Lower leg skin (tissue), 4 donors: ENCODE data around the gene APOC4. TPM values are rescaled to one million over a fixed set of nuclear protein-coding genes. Genes with fewer than 3 reads are reported as not detected.

ENCODE experiments used
- DNase-seq, 2 donors: peaks; one replicate each; pipeline ENCODE4 v3.0.0-alpha.2; 2019; ENCODE audit warnings: low spot score in 2 of 2
- H3K4me3 ChIP-seq: fragments of 200-600 bp; sonication (generic); 2 replicates; pipeline ENCODE4 v1.5.1; 2017; ENCODE audit warnings: mild to moderate bottlenecking, low read depth; ENCODE audit not compliant: poor library complexity, severe bottlenecking
- POLR2A ChIP-seq, 2 donors: fragments of 450-650 bp; IDR thresholded peaks; one replicate each; pipeline ENCODE4 v1.6.1; 2016 to 2017; ENCODE audit warnings: antibody characterized with exemption in 2 of 2, mild to moderate bottlenecking in 1 of 2, moderate library complexity in 1 of 2
- WGBS, 2 donors: methylation state at CpG; one replicate each; pipeline ENCODE4 v1.1.5; 2018; 5-methylcytosine and 5-hydroxymethylcytosine counted together
- intact Hi-C: fragments of 100-400 bp; cut with DNase I; formaldehyde crosslinking; loops from one replicate; pipeline ENCODE4 v1.15.0; 2023; ENCODE audit warnings: low total_unique reads
- total RNA-seq, 4 donors: library from RNA; depleted of rRNA; stranded (reverse); fragments of >200 nt; gene quantifications; one replicate each; pipeline ENCODE4 v1.1.0, GENCODE V29; 2016
- TF ChIP-seq, protein P1 (sequence below), 3 donors: fragments of 450-650 bp; IDR thresholded peaks; one replicate each; pipeline ENCODE4 v1.5.1; 2016; ENCODE audit warnings: antibody characterized with exemption in 3 of 3, mild to moderate bottlenecking in 3 of 3, moderate library complexity in 2 of 3

APOC4 gene
- total RNA-seq, 4 donors from 2014 or later = not detected

- DNase-seq = no peak
- no peak overlapping the region for H3K4me3 ChIP-seq
- WGBS, 2 donors = 28 to 29% methylated on average over 5 of the region's 5 CpGs
- no peak for TF ChIP-seq POLR2A (IDR thresholded peaks at IDR 0.05)
- intact Hi-C loops = no loop called here
These were observed 14.3 kb upstream of the APOC4 start for GRCh38 chr19:44927746-44928145.

DNA sequence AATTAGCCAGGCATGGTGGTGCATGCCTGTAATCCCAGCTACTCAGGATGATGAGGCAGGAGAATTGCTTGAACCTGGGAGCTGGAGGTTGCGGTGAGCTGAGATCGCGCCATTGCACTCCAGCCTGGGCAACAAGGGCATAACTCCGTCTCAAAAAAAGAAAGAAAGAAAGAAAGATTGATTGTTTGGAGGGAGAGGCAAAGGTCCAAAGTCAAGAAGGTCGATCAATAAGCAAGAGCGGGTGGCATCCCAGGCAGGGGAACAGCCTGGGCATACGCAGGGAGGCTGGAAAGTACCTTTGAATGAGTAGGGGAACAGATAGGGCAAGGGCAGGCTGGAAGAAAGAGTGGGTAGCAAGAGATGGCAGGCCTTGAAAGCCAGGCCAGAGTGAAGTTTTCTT, 11.9 kb upstream of the APOC4 start:
- intact Hi-C loops = no loop called here
- DNase-seq = no peak
- TF ChIP-seq, protein P1, sequence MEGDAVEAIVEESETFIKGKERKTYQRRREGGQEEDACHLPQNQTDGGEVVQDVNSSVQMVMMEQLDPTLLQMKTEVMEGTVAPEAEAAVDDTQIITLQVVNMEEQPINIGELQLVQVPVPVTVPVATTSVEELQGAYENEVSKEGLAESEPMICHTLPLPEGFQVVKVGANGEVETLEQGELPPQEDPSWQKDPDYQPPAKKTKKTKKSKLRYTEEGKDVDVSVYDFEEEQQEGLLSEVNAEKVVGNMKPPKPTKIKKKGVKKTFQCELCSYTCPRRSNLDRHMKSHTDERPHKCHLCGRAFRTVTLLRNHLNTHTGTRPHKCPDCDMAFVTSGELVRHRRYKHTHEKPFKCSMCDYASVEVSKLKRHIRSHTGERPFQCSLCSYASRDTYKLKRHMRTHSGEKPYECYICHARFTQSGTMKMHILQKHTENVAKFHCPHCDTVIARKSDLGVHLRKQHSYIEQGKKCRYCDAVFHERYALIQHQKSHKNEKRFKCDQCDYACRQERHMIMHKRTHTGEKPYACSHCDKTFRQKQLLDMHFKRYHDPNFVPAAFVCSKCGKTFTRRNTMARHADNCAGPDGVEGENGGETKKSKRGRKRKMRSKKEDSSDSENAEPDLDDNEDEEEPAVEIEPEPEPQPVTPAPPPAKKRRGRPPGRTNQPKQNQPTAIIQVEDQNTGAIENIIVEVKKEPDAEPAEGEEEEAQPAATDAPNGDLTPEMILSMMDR (IDR thresholded peaks at IDR 0.05) = no peak
- no peak for TF ChIP-seq POLR2A (IDR thresholded peaks at IDR 0.05)
- H3K4me3 ChIP-seq = no peak overlapping the region
- WGBS, 2 donors = 87 to 91% methylated on average over 7 of the region's 7 CpGs

DNA sequence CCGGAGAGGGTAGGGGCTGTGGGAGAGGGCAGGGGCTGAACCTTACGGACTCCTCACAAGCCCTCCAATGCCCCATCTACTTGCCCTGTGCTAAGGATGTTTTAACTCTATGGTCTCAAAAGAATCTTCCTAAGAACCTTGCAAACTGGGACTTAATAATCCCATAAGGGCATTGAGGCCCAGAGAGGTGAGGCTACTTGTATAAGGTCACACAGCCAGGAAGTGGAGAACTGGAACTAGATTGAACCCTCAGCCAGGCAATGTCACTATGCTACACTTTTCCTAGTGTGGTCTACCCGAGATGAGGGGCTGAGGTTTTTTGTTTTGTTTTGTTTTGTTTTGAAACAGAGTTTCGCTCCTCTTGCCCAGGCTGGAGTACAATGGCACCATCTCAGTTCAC, 10.5 kb upstream of the APOC4 start:
- no peak for TF ChIP-seq POLR2A (IDR thresholded peaks at IDR 0.05)
- TF ChIP-seq, protein P1 (IDR thresholded peaks at IDR 0.05) = no peak
- 90 to 94% methylated on average over 4 of the region's 4 CpGs for WGBS, 2 donors
- no peak for DNase-seq
- intact Hi-C loops = no loop called here
- no peak overlapping the region for H3K4me3 ChIP-seq

DNA sequence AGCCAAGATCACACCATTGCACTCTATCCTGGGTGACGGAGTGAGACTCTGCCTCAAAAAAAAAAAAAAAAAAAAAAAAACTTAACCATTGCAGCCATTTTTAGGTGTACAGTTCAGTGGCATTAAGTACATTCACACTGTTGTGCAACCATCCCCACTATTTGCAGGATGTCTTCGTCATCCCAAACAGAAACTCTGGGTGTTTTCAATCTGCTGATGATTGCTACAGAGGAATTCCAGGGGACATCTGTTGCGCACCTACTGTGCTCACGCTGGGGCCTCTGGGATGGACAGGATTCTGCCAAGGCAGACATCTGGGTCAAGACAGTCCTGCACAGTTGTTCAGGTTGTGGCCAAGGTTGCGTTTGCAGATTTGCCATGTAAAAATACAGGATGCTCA, 2.4 kb upstream of the APOC4 start:
- DNase-seq = no peak
- intact Hi-C loops = no loop called here
- TF ChIP-seq, protein P1 (IDR thresholded peaks at IDR 0.05) = no peak
- TF ChIP-seq POLR2A (IDR thresholded peaks at IDR 0.05) = no peak
- WGBS, 2 donors = 72 to 84% methylated on average over 5 of the region's 5 CpGs
- no peak overlapping the region for H3K4me3 ChIP-seq

- WGBS, 2 donors = 59 to 63% methylated on average over 10 of the region's 10 CpGs
- no peak overlapping the region for H3K4me3 ChIP-seq
- TF ChIP-seq POLR2A (IDR thresholded peaks at IDR 0.05) = no peak
- TF ChIP-seq, protein P1 (IDR thresholded peaks at IDR 0.05) = no peak
- DNase-seq = peak; percentile 37 to 90
- intact Hi-C loops = no loop called here
These were observed 1.8 kb downstream of the APOC4 start for GRCh38 chr19:44943801-44944249.

- WGBS, 2 donors = 91 to 92% methylated on average over 13 of the region's 13 CpGs
- TF ChIP-seq POLR2A (IDR thresholded peaks at IDR 0.05) = no peak
- TF ChIP-seq, protein P1 (IDR thresholded peaks at IDR 0.05) = no peak
- intact Hi-C loops = no loop called here
- H3K4me3 ChIP-seq = no peak overlapping the region
- DNase-seq = no peak
These were observed 5.1 kb downstream of the APOC4 start for GRCh38 chr19:44947041-44947581.
